K562 (cell line): ENCODE results near the gene LILRA2. TPM values are rescaled to one million over a fixed set of nuclear protein-coding genes. Genes with fewer than 3 reads are reported as not detected.
"Not testable (repeated sequence)": the region's sequence is repeated elsewhere in the genome, so short reads cannot be mapped to it uniquely, and the experiment has no call there.

Source experiments
- ATAC-seq: fragments of 200-7000 bp; cut with Tn5 transposase; 3 replicates; pipeline ENCODE4 v1.9.1; 2020; ENCODE audit warnings: moderate library complexity
- BruUV-seq: library from RNA; stranded (reverse); fragments of 400-500 nt; replicated peaks from 2 replicates; lab custom pipeline; 2021; lab: Mats Ljungman, UMichigan
- CTCF ChIA-PET: fragments of 300-600 bp; formaldehyde crosslinking; extraction: SDS; loops from one replicate; lab custom pipeline; 2021; ENCODE audit warnings: low intra/inter-chr PET ratio; lab: Yijun Ruan, JAX
- POLR2A ChIA-PET: fragments of 300-600, 350-650 bp; sonication (Branson Sonifier 250); formaldehyde crosslinking; extraction: SDS; loops from one replicate; lab custom pipeline; 2021; ENCODE audit warnings: antibody characterized with exemption, inconsistent platforms; lab: Yijun Ruan, JAX
- DNase-seq, 4 experiments: peaks; one replicate each; pipeline versions ENCODE4 v3.0.0 to v3.0.0-alpha.2; 2011 to 2018; ENCODE audit warnings: low spot score in 3 of 4, mixed read lengths in 3 of 4; ENCODE audit errors: extremely low read depth in 1 of 4
- FAIRE-seq: peaks from 2 replicates; lab custom pipeline; 2011; peaks lifted over from hg19 to GRCh38; lab: Jason Lieb, UNC
- H2AFZ ChIP-seq: 2 replicates; pipeline ENCODE4 v1.6.0; 2011; ENCODE audit warnings: low read depth, low read length, control low read depth, inconsistent platforms
- H3K27ac ChIP-seq: fragments of 200-600 bp; 3 replicates; pipeline ENCODE4 v1.8.0; 2011; ENCODE audit warnings: low read depth, mild to moderate bottlenecking, control low read depth, inconsistent platforms, low read length, moderate library complexity, mixed read lengths; ENCODE audit errors: extremely low read depth
- H3K27me3 ChIP-seq, 2 experiments: fragments of 300-600 bp in 1 of 2; 2 replicates in 1 of 2; 3 replicates in 1 of 2; pipeline versions ENCODE4 v1.6.0 to v1.8.0; 2011; ENCODE audit warnings: inconsistent platforms in 2 of 2, low read length in 2 of 2, mild to moderate bottlenecking in 1 of 2, mixed read lengths in 1 of 2, moderate library complexity in 1 of 2; ENCODE audit not compliant: control insufficient read depth in 2 of 2, insufficient read depth in 2 of 2
- H3K36me3 ChIP-seq: fragments of 300-600 bp; 3 replicates; pipeline ENCODE4 v1.8.0; 2011; ENCODE audit warnings: mild to moderate bottlenecking, low read length, inconsistent platforms; ENCODE audit not compliant: control insufficient read depth, insufficient read depth
- H3K4me1 ChIP-seq, 2 experiments: fragments of 200-600 bp in 1 of 2; replicated peaks in 1 of 2; 2 replicates in 1 of 2; 3 replicates in 1 of 2; pipeline versions ENCODE4 v1.5.1 to v1.8.0; 2011; ENCODE audit warnings: inconsistent platforms in 2 of 2, low read length in 2 of 2, mild to moderate bottlenecking in 1 of 2, mixed read lengths in 1 of 2, moderate library complexity in 1 of 2; ENCODE audit not compliant: control insufficient read depth in 2 of 2, insufficient read depth in 2 of 2
- H3K4me2 ChIP-seq: 2 replicates; pipeline ENCODE4 v1.6.1; 2011; ENCODE audit warnings: low read length, control low read depth, inconsistent platforms, mixed read lengths; ENCODE audit not compliant: insufficient read depth
- H3K4me3 ChIP-seq: fragments of 200-600 bp; sonication (generic), shearing (Covaris generic); 2 replicates; pipeline ENCODE4 v1.5.1; 2016; ENCODE audit warnings: control low read depth, inconsistent platforms
- H3K79me2 ChIP-seq: fragments of 200-600 bp; 3 replicates; pipeline ENCODE4 v1.8.0; 2011; ENCODE audit warnings: low read length, inconsistent platforms; ENCODE audit not compliant: control insufficient read depth, insufficient read depth
- H3K9ac ChIP-seq, 2 experiments: 2 replicates each; pipeline versions ENCODE4 v1.6.0 to v1.6.1; 2011; ENCODE audit warnings: low read depth in 2 of 2, low read length in 2 of 2, control low read depth in 1 of 2, inconsistent platforms in 1 of 2, mild to moderate bottlenecking in 1 of 2, mixed read lengths in 1 of 2; ENCODE audit not compliant: insufficient read depth in 1 of 2
- H3K9me1 ChIP-seq: one replicate; pipeline ENCODE4 v1.6.0; 2011; ENCODE audit warnings: inconsistent platforms, mild to moderate bottlenecking, low read length, moderate library complexity; ENCODE audit not compliant: control insufficient read depth, insufficient read depth
- H3K9me3 ChIP-seq: replicated peaks from 2 replicates; pipeline ENCODE4 v1.5.1; 2011; ENCODE audit warnings: low read depth, low read length, inconsistent platforms; ENCODE audit not compliant: control insufficient read depth, insufficient read depth
- H4K20me1 ChIP-seq: replicated peaks from 2 replicates; pipeline ENCODE4 v1.6.1; 2011; ENCODE audit warnings: low read length, inconsistent platforms, mixed read lengths; ENCODE audit not compliant: control insufficient read depth, insufficient read depth
- BHLHE40 ChIP-seq: IDR thresholded peaks from 2 replicates; pipeline ENCODE4 v1.6.1; 2011; ENCODE audit warnings: low read length, improper control_type of control experiment
- MAFK ChIP-seq: IDR thresholded peaks from 2 replicates; pipeline ENCODE4 v1.6.1; 2011; ENCODE audit warnings: low read length, improper control_type of control experiment
- WGBS: fragments of 100-300 bp; shearing (Covaris generic); methylation state at CpG from one replicate; pipeline ENCODE4 v1.1.6; 2016; ENCODE audit warnings: low coverage, mixed read lengths; ENCODE audit not compliant: insufficient coverage; ENCODE audit errors: missing lambda C conversion rate; 5-methylcytosine and 5-hydroxymethylcytosine counted together
- in situ Hi-C: fragments of 300-500 bp; cut with MboI; formaldehyde crosslinking; loops from 4 replicates; pipeline ENCODE4 v1.15.0; 2018; ENCODE audit warnings: inconsistent platforms, mixed read lengths
- intact Hi-C: fragments of 100-400 bp; cut with micrococcal nuclease; formaldehyde crosslinking; loops from 2 replicates; pipeline ENCODE4 v1.14.2; 2022
- polyA plus RNA-seq, 8 experiments: library from polyadenylated mRNA; depleted of rRNA in 4 of 8; stranded (reverse) in 5 of 8; unstranded in 3 of 8; fragments of >200 nt; fragmentation: Nextera tagmentation in 2 of 8; fragmentation: Illumina TruSeq in 1 of 8; extraction: Ambion mirVana in 2 of 8; extraction: Trizol in 1 of 8; gene quantifications; 2 replicates each; pipeline versions ENCODE4 v1.2.1 to v1.2.3, GENCODE V29; 2011 to 2014; ENCODE audit warnings: inconsistent platforms in 1 of 8, missing spikeins in 1 of 8
- total RNA-seq, 7 experiments: library from RNA; depleted of rRNA in 6 of 7; stranded (reverse); fragments of >200 nt in 6 of 7; fragmentation: Illumina TruSeq in 2 of 7; extraction: Trizol in 2 of 7; gene quantifications; 2 replicates each; pipeline versions ENCODE4 v1.2.1 to v1.2.3, GENCODE V29; 2011 to 2021; ENCODE audit warnings: low replicate concordance in 1 of 7

The LILRA2 gene
- total and polyA plus RNA-seq, 9 of the 15 experiments (the other 6 are each of a cell fraction or from before 2014, with no cell fraction given), result 0.32 to 2.1 (median 0.96) TPM

- H3K4me3 ChIP-seq, ATAC-seq, BruUV-seq, H2AFZ ChIP-seq, H3K9me3 ChIP-seq, H3K4me2 ChIP-seq, intact Hi-C loops, H3K4me1 ChIP-seq, DNase-seq, FAIRE-seq, H3K79me2 ChIP-seq, H4K20me1 ChIP-seq, H3K9me1 ChIP-seq, H3K27ac ChIP-seq, H3K36me3 ChIP-seq, in situ Hi-C loops, H3K9ac ChIP-seq, POLR2A ChIA-PET: not testable (repeated sequence)
- CTCF ChIA-PET, result interaction anchor here (0.6 kb wide), 1 partner anchor 298 kb away, joined by 3 read pairs; no protein-coding TSS in a partner anchor
- peaks cover 3 to 12% of the 10 kb centered on the region in 2 experiments; a peak in 3 of 5 replicates for H3K27me3 ChIP-seq
- 0% methylated on average over 8 of the region's 15 CpGs for WGBS
Observed at GRCh38 chr19:54624934-54625730, 51.5 kb downstream of the LILRA2 start.

- in situ Hi-C loops (no loop called here), intact Hi-C loops (no loop called here)
- Histone ChIP-seq H4K20me1 (no peaks in the 10 kb centered on the region), H3K4me3 (no peak overlapping the region), H3K9ac (no peak overlapping the region), H3K4me2 (no peak overlapping the region), H2AFZ (no peak overlapping the region), H3K36me3 (no peaks in the 10 kb centered on the region), H3K27me3 (peaks cover 3 to 24% of the 10 kb centered on the region in 2 experiments; a peak in 3 of 5 replicates), H3K79me2 (no peaks in the 10 kb centered on the region), H3K9me1 (no peaks in the 10 kb centered on the region), H3K27ac (no peak overlapping the region), H3K4me1 (no peaks in the 10 kb centered on the region), H3K9me3 (no peaks in the 10 kb centered on the region)
- no peak for ATAC-seq
- ChIA-PET POLR2A (interaction anchor here (0.5 to 1.2 kb wide), 2 partner anchors 10 to 178 kb away, joined by 3 to 4 read pairs; partner anchors contain the start of gene LENG8), CTCF (no interaction called here)
- TF ChIP-seq BHLHE40, result peak; percentile 24; the same call in 1 of the 2 replicates
- no peak for TF ChIP-seq MAFK
- no TSS peak for BruUV-seq
- no peak for FAIRE-seq
- DNase-seq, result no peak
- WGBS, result 1% methylated on average over 8 of the region's 8 CpGs
Observed at GRCh38 chr19:54626757-54627156, 53.2 kb downstream of the LILRA2 start.
